Endothelial cell of umbilical vein (primary cell): ENCODE results near the gene SERPIND1.

Experiments
- CTCF ChIP-seq, 2 donors: IDR thresholded peaks; 1 replicate in 1 of 2; 2 replicates in 1 of 2; pipeline ENCODE4 v1.5.1; 2011; ENCODE audit warnings: low read length in 2 of 2, mild to moderate bottlenecking in 2 of 2, moderate library complexity in 2 of 2, control low read depth in 1 of 2, inconsistent platforms in 1 of 2, low read depth in 1 of 2; ENCODE audit not compliant: insufficient read depth in 1 of 2; ENCODE audit errors: extremely low read depth in 1 of 2
- EZH2 ChIP-seq: IDR thresholded peaks from 2 replicates; pipeline ENCODE4 v1.6.1; 2012; ENCODE audit warnings: borderline replicate concordance, low read depth, mild to moderate bottlenecking, moderate library complexity, low read length, inconsistent platforms; ENCODE audit not compliant: severe bottlenecking
- FOS ChIP-seq: IDR thresholded peaks from 2 replicates; pipeline ENCODE4 v1.6.1; 2011; ENCODE audit warnings: mild to moderate bottlenecking, low read length, moderate library complexity, borderline replicate concordance; ENCODE audit not compliant: insufficient read depth
- JUN ChIP-seq: IDR thresholded peaks from 2 replicates; pipeline ENCODE4 v1.6.1; 2011; ENCODE audit warnings: borderline replicate concordance, low read depth; ENCODE audit not compliant: insufficient read length, insufficient read depth
- MAX ChIP-seq: IDR thresholded peaks from 2 replicates; pipeline ENCODE4 v1.6.1; 2011; ENCODE audit not compliant: insufficient read depth, insufficient read length
- MYC ChIP-seq: IDR thresholded peaks from one replicate; pipeline ENCODE4 v1.6.1; 2011; ENCODE audit warnings: mild to moderate bottlenecking, low read depth, low read length
- POLR2A ChIP-seq: IDR thresholded peaks from 2 replicates; pipeline ENCODE4 v1.6.1; 2012; ENCODE audit warnings: low read depth, mild to moderate bottlenecking, control low read depth, low read length

GRCh38 chr22:20798974-20799373 lies 25.1 kb downstream of the SERPIND1 start:
- no peak for TF ChIP-seq CTCF (IDR thresholded peaks at IDR 0.05; ENCODE audit: extremely low read depth in 1 of 2, insufficient read depth in 1 of 2, low read depth in 1 of 2, low read length in 2 of 2)
- TF ChIP-seq FOS, result no peak
- TF ChIP-seq JUN, result no peak
- no peak for TF ChIP-seq MAX
- TF ChIP-seq EZH2, result no peak
- no peak for TF ChIP-seq MYC
- TF ChIP-seq POLR2A, result no peak
